C4-2B (cell line): ENCODE measurements around the gene SLAMF8.
A peak's percentile ranks its signal among the peaks of the same experiment; 100 is the strongest.

Experiments
- H3K27ac ChIP-seq: fragments of 450-650 bp; 2 replicates; pipeline ENCODE4 v1.5.1; 2017
- ZFX ChIP-seq: fragments of 450-650 bp; IDR thresholded peaks from 2 replicates; pipeline ENCODE4 v1.6.1; 2017
- TF ChIP-seq, protein P1 (sequence below): fragments of 450-650 bp; conservative IDR thresholded peaks from 2 replicates; pipeline ENCODE4 v1.5.1; 2017; ENCODE audit warnings: mild to moderate bottlenecking

SLAMF8 gene

DNA sequence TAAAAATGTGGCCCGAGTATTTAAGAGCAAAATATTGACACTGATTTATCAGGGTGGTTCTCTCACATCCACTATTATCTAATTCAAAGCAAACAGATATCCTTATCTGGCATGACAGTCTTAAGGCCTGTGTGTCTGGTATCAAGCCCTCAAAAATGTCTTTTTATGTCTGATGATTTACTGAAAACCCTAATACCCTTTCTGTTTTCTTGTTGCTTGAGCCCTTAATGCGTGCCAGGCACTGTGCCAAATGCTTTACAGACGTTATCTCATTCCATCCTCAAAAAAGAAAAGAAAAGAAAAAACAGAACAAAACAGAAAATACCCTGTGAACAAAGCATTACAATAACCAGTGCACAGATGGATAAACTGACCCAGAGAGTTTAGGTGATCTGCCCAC lies 40.2 kb upstream of the SLAMF8 start:
- TF ChIP-seq ZFX = no peak
- TF ChIP-seq, protein P1, sequence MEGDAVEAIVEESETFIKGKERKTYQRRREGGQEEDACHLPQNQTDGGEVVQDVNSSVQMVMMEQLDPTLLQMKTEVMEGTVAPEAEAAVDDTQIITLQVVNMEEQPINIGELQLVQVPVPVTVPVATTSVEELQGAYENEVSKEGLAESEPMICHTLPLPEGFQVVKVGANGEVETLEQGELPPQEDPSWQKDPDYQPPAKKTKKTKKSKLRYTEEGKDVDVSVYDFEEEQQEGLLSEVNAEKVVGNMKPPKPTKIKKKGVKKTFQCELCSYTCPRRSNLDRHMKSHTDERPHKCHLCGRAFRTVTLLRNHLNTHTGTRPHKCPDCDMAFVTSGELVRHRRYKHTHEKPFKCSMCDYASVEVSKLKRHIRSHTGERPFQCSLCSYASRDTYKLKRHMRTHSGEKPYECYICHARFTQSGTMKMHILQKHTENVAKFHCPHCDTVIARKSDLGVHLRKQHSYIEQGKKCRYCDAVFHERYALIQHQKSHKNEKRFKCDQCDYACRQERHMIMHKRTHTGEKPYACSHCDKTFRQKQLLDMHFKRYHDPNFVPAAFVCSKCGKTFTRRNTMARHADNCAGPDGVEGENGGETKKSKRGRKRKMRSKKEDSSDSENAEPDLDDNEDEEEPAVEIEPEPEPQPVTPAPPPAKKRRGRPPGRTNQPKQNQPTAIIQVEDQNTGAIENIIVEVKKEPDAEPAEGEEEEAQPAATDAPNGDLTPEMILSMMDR = no peak
- H3K27ac ChIP-seq = no peak overlapping the region

DNA sequence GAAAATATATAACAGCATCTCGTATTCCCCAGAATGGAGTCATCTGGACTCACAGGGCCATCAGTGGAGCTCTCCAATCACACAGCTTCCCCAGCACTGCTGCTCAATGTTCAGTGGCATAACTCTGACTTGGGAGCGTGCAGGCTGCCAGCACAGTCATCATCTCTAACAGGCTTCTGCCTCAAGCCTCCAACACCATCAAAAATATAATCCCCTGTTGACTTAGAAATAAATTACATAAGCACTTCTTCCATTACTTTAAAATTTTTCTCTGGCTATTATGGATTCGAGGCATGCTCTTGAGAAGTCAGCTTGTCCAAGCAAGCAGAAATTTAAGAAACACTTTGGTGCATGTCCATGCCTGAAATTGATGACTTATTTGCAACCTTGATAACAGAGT lies 39.7 kb upstream of the SLAMF8 start:
- H3K27ac ChIP-seq = no peak overlapping the region
- TF ChIP-seq ZFX = no peak
- TF ChIP-seq, protein P1 = no peak

GRCh38 chr1:159790237-159790917 lies 36.3 kb upstream of the SLAMF8 start:
- no peak overlapping the region for H3K27ac ChIP-seq
- TF ChIP-seq, protein P1 = peak; percentile 85
- TF ChIP-seq ZFX = no peak

GRCh38 chr1:159791031-159791430 lies 35.6 kb upstream of the SLAMF8 start:
- H3K27ac ChIP-seq = no peak overlapping the region
- TF ChIP-seq, protein P1 = no peak
- TF ChIP-seq ZFX = no peak

DNA sequence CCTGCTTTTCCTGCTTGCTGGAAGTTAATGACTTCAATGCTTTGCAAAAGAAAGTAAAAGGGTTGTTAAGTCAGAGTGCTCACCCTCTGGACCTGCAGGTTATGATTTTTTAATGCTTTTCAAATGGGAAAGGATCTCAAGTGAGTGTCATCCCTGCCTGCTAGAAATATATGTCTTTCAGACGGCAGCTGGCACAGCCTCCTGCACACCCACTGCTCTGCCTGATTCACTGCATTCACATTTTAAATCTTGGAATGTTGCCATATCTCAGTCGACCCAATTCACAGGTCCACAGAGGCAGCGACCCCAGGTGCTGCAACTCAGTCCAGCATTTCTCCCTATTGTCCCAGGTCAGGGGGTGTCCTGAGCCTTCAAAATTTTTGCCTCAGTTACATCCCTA lies 35.2 kb upstream of the SLAMF8 start:
- TF ChIP-seq, protein P1 = no peak
- no peak for TF ChIP-seq ZFX

DNA sequence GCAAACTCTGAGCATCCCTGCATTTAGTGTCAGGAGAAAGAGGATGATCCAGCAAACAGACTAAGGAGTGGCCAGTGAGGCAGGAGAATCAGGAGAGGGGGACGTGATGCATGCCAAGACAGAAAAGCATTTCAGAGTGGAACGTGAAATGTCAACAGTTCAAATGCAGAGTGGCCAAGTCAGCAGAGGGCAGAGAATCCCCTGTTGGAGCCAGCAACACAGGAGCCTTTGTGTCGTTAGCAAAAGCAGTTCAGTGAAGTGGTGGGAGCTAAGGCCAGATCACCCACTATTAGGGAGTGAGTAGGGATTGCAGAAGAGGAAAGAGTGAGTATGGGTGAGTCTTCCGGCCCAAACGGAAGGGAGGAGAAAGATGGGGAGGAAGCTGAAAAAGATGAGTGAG lies 31.1 kb upstream of the SLAMF8 start:
- TF ChIP-seq, protein P1 = no peak
- no peak for TF ChIP-seq ZFX
- no peak overlapping the region for H3K27ac ChIP-seq

More for the DNA sequence above, 35.2 kb upstream of the SLAMF8 start:
- H3K27ac ChIP-seq = no peak overlapping the region

GRCh38 chr1:159798893-159799292 lies 27.8 kb upstream of the SLAMF8 start:
- no peak for TF ChIP-seq ZFX
- TF ChIP-seq, protein P1 = peak; percentile 89
- H3K27ac ChIP-seq = no peak overlapping the region
